ENCODE results near the gene ABCA12.

Gene ABCA12

DNA sequence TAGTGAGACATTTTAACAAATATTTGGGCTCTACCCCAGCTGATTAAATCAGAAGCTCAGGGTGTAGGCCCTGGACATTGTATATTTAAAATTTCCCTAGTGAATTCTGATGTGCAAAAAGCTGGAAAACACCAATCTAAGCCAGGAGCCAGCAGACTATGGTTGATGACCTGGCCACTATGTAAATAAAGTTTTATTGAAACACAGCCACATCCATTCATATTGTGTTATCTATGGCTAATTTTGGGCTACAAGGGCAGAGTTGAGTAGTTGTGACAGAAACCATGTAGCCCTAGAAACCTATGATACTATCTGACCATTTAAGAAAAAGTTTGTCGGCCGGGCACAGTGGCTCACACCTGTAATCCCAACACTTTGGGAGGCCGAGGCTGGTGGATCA lies 243.0 kb downstream of the ABCA12 start:
- CTCF ChIA-PET, result no interaction called here
- POLR2A ChIA-PET, result no interaction called here
- TF ChIP-seq, protein P1, sequence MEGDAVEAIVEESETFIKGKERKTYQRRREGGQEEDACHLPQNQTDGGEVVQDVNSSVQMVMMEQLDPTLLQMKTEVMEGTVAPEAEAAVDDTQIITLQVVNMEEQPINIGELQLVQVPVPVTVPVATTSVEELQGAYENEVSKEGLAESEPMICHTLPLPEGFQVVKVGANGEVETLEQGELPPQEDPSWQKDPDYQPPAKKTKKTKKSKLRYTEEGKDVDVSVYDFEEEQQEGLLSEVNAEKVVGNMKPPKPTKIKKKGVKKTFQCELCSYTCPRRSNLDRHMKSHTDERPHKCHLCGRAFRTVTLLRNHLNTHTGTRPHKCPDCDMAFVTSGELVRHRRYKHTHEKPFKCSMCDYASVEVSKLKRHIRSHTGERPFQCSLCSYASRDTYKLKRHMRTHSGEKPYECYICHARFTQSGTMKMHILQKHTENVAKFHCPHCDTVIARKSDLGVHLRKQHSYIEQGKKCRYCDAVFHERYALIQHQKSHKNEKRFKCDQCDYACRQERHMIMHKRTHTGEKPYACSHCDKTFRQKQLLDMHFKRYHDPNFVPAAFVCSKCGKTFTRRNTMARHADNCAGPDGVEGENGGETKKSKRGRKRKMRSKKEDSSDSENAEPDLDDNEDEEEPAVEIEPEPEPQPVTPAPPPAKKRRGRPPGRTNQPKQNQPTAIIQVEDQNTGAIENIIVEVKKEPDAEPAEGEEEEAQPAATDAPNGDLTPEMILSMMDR (IDR thresholded peaks at IDR 0.05; ENCODE audit: control extremely low read depth, extremely low read depth, low read depth, missing control alignments), result no peak
- no peak for DNase-seq (ENCODE audit: extremely low spot score)

DNA sequence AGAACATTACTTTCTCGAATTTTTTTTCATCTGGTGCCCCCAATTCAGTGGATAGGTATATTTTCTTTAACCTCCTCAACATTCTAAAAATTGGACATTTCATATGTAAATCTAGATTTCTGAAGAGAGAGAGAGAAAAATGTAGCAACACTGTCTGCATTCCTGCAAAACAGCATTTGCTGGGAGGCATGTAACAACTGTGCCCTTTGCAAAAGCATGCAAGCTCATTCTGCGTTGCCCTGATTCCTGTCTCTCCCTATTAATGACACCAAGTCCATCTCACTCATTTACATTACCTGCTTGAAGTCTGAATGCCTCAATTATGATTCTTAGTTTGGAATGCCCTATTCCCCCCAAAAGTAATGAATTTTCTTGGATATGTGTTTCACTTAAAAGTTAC lies 249.1 kb downstream of the ABCA12 start:
- no peak for DNase-seq (ENCODE audit: extremely low spot score)
- CTCF ChIA-PET, result interaction anchor here (1.6 kb wide), 1 partner anchor 12 kb away, joined by 6 read pairs; no protein-coding TSS in a partner anchor
- POLR2A ChIA-PET, result no interaction called here
- TF ChIP-seq, protein P1 (IDR thresholded peaks at IDR 0.05; ENCODE audit: control extremely low read depth, extremely low read depth, low read depth, missing control alignments), result no peak

DNA sequence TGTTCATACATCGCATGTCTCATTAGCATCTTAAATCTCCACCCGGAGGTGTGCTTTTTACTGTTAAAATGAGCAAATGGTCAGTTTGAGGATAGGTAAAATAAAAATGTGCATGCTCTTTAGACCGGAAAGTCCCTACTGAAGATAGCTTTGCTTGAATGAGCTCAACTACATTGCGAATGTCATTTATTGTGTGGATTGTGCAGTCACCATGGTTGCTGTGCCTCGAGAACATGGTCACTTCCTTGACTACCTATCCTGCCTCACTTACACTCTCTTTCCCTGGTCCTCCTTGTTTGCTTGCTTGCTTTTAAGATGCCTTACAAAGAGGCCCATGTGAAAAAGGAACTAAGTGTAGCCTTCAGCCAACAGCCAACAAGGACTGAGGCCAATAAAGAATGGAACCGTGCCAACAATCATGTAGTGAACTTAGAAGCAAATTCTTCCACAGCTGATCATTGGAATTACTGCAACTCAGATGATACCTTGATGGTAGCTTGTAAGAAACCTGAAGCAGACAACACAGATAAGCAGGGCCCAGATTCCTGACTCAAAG lies 256.7 kb downstream of the ABCA12 start:
- TF ChIP-seq, protein P1 (IDR thresholded peaks at IDR 0.05; ENCODE audit: control extremely low read depth, extremely low read depth, low read depth, missing control alignments), result no peak
- CTCF ChIA-PET, result interaction anchor here (1.4 kb wide), 1 partner anchor 11 kb away, joined by 3 read pairs; no protein-coding TSS in a partner anchor
- POLR2A ChIA-PET, result no interaction called here
- no peak for DNase-seq (ENCODE audit: extremely low spot score)

All from GM10248 (cell line).